ENCODE results near the gene ADGRF3.
A peak's percentile ranks its signal among the peaks of the same experiment; 100 is the strongest.
"Not testable (repeated sequence)": the region's sequence is repeated elsewhere in the genome, so short reads cannot be mapped to it uniquely, and the experiment has no call there.

The ADGRF3 gene

DNA sequence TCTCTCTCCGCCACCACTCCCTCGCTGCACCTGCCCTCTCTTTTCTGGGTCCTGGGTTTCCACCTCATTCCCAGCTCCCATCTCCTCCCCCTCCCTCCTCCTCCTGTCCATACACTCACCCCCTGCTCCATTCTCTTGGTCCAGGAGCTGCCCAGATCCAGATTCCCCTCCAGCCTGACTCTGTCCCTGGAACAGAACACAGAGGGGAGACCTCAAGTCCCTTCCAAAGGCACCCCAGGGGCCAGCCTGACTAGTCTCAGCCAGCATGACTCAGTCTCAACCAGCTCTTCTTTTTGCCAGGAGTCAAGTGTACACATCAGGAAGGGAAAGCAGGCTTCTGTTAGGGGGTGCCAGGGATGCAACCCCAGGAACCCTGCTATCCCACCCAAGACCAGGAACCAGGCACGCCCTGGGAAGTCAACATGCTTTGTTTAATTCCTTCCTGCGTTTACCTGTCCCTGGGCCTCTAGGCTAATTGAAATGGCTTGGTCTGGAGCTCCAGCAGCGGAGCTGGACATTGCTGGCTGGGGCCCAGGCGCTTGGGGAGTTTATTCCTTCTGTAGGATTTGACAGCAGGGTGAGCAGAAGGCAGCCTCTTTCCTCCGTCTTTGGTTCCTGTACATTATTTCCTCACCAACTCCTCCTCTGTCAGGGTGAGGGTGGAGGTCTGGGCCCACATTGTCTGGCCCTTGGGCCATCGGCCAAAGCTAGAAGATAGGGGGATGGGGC, 29.0 kb downstream of the ADGRF3 start:
- peak; percentile 29 for DNase-seq (ENCODE audit: low spot score)

DNA sequence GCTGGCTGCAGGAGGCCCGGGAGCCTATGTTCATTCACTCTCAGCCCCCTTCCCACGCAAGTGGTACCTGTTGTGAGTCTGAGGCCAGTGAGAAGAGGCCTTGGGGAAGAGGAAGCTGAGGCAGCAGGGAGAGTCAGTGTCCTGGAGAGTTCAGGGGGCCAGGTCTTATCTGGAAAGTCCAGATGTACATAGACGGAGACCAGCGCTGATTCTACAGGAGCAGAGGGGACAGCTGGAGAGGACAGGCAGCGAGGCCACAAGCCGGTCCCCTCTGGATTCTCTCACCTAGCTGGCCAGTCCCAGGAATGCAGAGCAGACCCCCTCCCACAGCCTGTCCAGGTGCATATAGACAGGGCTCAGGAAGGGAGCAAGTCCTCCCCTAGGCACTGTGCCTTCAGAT, 29.7 kb downstream of the ADGRF3 start:
- DNase-seq (ENCODE audit: low spot score), result no peak

DNA sequence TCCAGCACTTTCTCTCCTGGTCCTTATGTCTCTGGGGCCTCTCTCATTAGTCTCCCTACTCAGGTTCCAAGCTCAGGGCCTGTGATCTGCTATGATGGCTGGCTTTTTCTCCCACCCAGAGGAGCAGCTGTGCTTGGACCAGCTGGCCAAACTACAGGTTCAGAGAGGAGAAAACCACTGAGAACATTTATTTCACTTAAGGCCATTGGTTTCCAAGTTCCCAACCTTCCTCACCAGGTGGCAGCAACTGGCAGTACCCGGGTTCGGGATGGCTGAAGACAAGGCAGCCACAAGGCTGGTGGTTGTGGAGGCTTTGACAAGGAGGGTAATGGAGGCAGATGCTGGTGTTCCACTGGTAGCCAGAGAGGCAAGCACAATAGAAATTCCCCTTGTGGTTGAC, 30.5 kb downstream of the ADGRF3 start:
- DNase-seq (ENCODE audit: low spot score), result peak; percentile 26

DNA sequence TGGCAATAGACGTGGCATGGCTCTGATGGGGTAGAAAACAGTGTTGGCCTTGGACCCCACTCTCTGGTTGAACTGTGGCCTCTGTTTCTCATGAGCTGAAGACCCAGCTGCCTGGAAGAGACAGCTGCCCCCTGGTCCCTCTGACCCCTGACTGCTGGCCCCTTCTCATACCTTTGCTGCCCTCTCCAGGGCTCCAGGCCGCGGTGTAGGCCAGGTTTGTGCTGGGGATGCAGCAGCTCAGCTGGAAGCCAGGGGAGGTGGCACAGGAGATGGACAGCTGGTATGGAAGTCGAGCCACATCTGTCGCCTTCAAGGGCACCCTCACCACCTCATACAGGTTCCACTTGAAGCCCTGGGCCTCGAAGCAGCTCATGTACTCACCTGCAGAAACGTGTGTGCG, 32.3 kb downstream of the ADGRF3 start:
- DNase-seq (ENCODE audit: low spot score), result peak; percentile 10

DNA sequence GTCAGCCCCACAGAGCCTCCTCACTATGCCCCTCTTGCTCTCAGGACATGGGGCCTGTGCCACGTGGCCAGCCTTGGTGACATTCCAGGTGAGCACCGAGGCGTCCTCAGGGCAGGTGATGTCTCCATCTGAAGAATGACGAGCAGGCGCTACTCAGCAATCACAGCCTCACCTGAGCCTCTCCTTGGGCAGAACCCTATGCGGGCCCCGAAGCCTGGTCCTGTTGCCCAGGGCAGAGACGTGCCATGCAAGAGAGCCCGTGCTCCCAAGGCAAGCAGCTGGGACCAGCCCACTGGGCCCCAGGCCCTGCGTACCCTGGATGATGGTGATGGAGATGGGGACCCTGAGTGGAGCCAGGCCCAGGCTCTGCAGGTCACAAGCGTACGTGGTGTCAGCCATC, 33.1 kb downstream of the ADGRF3 start:
- no peak for DNase-seq (ENCODE audit: low spot score)

DNA sequence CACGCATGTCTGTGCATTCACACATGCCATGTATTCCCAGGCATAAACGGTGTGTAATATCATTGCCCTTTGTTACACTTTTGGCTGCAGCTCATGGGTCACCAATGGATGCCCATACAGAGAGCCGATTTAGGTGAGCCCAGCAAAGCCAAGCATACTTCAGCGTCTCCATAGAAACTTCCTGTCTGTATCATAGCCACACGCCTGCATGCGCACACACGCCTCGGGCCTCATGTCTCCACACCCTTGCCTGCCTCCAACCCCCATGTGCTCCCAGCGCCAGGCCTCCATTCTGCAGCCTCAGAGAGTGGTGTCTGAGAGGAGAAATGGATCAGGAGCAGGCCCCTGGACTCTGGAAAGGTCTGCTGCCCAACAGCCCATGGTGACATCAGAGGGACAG, 34.1 kb downstream of the ADGRF3 start:
- DNase-seq (ENCODE audit: low spot score), result no peak

DNA sequence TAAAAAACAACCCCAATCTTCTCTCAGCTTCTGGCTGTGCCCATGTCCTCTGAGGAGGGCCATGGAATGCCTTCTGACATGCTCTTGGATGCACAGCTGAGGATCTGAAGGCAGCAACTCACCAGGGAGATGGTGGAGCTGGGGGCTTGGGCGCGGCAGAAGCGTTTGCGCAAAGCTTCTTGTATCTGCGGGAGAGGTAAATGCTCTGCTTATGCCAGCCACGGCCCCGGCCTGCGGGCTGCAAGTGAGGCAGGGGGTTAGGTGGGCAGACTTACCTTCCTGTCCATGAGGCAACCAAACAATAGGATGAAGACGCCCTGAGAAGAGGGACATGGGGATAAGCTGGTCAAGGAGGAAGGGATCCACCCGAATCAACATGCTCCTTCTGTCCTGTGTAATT, 36.7 kb downstream of the ADGRF3 start:
- DNase-seq (ENCODE audit: low spot score), result no peak

DNA sequence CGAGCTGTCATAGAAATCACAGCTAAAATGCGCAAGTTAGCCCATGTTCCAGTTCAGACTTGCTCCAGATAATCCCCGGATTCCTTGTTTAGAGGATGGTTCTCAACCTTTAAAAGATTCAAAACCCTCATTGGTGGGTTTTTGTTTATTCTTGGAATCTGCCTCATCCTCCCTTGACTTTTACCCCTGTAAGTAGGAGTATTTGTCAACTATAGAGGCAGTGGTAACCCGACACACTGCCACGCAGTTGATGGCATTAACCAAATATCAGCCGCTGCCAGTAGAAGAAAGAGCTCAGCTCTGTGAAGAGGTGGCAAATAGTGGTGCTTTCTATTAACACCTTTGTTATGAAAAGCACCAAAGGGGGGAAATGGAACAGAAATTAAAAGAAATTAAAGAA, 41.0 kb downstream of the ADGRF3 start:
- DNase-seq (ENCODE audit: low spot score), result no peak

DNA sequence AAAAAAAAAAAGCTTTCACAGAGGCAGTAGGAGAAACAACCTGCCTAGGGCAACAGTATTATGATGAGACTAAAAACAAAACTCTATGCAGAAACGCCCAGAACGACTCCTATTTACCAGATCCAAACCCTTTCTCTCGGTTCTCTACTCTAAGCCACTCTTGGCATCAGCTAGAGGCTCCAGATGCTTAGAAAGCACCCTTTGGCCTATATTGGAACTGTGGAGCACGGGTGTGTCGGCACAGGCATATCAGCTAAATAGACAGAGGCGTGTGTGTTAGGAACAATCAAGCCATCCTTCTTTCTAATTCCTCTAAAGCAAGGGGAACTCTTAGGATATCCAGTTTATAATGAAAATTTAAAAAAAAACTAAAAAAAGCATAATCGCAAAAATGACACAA, 41.5 kb downstream of the ADGRF3 start:
- DNase-seq (ENCODE audit: low spot score), result not testable (repeated sequence)

DNA sequence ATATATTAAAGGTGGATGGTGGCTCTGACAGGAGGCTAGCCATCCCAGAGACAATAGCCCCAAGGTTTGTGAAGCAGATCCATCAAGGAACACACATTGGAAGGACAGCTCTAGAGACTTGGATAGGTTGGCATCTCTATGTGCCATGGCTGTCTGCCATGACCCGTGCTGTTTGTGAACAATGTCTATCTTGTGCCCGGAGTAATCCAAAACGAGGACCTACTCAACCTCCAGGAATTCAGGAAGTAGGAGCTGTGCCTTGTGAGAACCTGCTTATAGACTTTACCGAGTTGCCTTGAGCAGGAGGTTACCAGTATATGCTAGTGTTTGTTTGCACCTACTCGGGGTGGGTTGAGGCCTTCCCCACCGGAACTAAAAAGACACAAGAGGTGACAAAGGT, 43.7 kb downstream of the ADGRF3 start:
- DNase-seq (ENCODE audit: low spot score), result no peak

DNA sequence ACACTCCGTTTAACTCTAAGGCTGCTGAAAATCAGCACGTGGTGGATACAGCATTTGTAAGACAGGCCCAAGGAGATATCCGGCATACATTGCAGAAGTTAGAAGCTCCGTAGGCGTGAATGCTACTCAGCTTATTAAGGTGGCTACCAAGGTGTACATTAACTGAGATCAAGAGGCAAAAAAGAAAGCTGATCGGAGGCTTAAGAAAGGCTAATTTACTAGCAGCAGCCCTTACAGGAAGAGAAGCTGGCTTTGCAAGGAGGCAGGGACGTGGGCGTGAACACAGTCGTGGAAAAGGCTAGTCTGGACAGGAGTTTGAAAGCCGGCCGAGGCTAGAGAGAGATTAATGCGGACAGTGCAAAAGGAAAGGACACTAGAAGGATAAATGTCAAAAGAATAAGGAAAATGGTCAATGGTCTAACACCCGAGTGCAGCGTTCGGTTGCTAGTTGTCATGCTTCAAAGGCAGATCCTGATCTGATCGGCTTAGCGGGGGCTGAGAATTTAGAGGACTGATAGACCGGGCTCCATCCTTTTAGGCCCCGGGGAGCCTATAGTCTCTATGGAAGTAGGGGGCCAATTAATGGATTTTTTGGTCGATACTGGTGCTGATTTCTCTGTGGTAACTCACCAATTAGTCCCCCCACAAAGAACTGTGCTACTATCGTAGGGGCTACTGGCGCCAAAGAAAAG, 46.2 kb downstream of the ADGRF3 start:
- no peak for DNase-seq (ENCODE audit: low spot score)

DNA sequence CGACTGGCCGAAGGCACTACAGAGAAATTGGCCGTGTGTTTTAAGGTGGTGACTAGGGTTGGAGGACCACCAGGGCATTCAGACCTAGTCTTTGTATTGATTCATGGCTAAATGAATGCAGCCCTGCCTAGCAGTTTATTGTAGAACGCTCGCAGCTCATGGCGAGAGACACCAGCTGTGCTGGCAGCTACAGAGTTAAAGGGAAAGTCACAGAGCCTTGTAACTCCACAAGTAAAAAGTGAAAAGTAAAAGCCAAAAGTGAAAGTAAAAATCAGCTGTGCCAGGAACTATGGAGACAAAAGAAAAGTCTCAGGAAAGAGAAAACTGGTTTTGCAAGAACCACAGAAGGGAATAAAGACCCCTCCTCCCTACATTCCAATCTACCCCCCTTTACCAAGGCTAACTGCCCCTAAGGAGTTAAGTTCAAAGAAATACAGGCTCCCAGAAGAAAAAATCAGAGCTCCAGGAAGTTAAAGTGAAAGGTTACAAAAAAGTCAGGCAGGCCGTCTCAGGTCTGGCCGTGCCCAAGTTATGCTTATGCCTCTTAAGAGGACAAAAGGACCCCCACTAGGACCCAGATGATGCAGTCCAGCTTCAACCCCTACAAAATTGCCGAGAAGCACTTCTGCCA, 47.0 kb downstream of the ADGRF3 start:
- DNase-seq (ENCODE audit: low spot score), result peak; percentile 40

DNA sequence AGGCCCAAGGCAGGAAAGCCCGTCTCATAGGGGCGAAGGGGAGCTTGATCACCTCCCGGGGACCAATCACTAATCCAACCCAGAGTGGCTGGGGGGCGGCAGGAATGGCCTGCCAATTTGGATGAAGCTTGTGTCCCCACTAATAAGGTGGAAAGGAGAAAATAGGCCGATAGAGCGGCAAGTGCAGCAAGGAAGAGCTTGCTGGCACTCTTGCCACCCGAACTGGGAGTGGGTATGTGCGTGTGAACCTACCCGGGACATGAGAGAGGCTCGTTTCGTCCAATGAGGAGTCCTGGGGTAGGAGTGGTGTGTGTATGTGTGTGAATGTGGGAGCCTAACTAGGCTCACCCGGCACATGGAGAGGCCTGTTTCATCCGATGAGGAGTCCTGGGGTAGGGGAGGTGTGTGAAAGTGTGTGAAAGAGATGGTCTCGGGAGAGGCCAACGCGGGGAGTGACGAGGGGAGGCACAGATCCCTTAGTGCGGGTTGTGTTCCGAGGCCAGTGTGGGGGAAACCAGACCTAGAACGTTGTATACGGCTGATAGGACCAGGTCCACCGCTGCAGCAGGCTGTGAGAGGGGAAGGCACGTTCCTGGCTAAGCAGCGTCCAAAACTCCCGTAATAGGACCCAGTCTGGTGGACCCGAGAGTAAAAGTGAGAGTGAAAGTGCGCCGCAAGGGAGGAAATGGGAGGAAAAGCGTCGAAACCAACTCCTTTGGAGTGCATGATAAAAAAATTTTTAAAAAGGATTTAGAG, 47.8 kb downstream of the ADGRF3 start:
- DNase-seq (ENCODE audit: low spot score), result peak; percentile 63

DNA sequence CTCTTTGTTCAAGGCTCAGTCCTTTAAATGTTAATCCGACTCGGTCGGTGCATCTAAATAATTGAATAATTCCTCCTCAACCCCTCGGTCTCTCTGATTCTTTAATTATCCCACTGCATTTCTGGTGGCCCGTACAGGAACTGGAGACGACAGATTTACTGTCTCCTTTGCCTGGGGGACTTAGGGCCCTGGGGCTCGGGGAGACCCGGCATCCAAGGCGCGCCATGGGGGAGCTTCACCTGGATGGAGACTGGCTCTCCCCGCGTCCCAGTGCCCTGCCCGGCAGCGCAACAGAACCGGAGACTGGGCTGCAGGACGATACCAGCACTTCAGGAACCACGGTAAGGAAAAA, 48.3 kb downstream of the ADGRF3 start:
- DNase-seq (ENCODE audit: low spot score), result no peak

DNA sequence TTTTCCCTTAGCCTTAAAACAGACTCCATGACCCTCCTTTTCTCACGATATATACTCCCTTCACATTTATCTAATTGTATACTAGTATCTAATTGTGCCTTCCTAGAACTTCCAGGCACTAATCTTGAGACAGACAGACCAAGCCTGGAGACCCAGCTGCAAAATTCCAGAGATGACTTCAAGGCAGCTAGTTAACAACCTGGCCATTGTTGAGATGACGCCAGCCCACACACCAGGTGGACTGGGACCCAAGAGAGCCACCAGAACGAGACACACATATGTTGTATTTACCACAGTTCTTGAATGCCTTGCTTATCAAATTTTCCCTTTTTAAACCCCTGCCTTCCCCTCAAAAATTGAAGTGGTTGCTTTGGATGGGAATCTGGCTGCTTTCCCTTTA, 49.5 kb downstream of the ADGRF3 start:
- no peak for DNase-seq (ENCODE audit: low spot score)

DNA sequence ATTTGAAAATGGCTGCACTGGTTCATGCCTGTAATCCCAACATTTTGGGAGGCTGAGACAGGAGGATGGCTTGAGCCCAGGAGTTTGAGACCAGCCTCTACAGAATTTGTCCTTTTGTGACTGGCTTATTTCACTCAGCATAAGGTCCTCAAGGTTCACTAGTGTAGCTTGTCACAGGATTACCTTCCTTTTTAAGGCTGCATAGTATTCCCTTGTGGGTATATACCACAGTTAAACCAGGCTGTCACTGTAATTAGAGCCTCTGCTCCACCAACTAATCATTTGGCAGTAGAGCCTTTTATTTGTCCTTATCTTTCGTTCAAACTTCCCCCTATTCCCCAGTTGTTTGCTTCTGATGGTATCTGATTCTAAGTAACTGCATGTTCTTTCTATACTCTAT, 51.1 kb downstream of the ADGRF3 start:
- no peak for DNase-seq (ENCODE audit: low spot score)

DNA sequence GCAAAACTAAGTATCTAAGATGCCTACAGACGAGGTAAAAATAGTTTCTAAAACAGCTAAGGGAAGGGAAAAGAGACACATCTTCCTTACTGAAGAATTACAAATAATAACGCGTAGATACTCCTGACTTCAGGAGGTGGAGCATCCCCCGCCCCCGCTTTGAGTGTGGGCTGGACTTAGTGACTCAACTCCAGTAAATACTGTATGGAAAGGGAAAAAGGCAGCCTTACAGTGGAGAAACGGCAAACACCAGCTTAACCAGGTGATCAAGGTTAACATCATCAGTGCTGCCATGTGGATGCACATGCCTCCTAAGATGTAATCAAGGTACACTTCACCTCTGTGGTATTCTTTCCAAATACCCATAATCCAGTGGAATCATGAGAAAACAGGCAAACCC, 53.9 kb downstream of the ADGRF3 start:
- DNase-seq (ENCODE audit: low spot score), result no peak

DNA sequence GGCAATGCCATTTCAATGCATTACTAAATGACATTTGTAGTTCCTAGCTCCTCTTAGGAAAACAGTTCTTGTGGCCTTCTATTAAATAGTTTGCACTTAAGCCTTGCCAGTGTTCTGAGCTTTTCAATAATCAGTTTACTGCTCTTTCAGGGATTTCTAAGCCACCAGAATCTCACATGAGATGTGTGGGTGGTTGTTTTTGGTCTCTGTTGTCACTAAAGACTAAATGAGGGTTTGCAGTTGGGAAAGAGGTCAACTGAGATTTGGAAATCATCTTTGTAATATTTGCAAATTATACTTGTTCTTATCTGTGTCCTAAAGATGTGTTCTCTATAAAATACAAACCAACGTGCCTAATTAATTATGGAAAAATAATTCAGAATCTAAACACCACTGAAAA, 56.6 kb downstream of the ADGRF3 start:
- no peak for DNase-seq (ENCODE audit: low spot score)

DNA sequence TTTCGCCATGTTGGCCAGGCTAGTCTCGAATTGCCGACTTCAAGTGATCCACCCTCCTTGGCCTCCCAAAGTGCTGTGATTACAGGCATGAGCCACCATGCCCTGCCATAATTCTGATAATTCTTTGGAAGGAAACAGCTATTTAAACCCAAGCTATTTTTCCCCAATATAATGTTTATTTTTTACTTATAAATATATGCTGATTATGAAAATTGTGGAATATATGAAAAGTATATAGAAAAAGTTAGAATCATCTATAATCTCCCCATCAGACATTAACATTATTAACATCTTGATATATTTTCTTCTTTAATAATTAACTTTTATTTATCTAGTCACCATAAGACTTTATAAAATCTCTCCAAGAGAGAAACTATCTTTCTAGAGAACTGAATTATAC, 60.7 kb downstream of the ADGRF3 start:
- no peak for DNase-seq (ENCODE audit: low spot score)

DNA sequence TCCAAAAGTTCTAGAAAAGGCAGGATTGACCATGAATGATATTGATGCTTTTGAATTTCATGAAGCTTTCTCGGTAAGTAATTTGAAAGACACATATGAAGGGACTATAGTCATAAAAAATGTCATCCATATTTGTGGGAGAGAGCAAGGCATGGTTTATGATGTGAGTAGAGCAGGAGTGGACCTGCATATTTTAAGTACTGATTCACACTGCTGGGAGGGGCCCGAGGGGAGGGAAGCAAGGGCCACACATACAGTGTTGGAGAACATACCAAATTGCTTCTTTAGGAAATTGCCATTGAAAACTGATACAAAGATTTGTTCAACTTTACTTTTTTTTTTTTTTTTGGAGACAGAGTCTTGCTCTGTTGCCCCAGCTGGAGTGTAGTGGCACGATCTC, 62.5 kb downstream of the ADGRF3 start:
- peak; percentile 66 for DNase-seq (ENCODE audit: low spot score)

DNA sequence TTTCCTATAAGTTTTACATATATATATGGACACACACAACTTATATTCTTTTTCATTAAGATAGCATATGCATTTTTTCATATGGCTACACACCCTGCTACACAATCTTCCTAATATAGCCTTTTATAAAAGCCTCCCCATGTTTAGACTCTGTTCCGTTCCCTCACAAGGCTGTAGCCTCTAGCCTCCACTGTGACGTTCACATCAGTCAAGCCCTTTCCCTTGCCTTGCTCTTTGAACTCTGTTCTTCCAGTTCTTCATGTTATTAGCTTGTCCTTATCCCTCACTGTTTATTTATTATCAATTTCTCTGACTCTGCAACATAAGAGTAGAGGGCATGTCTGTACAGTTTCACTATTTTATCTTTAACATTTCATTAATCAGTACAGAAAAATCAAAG, 63.0 kb downstream of the ADGRF3 start:
- DNase-seq (ENCODE audit: low spot score), result no peak

DNA sequence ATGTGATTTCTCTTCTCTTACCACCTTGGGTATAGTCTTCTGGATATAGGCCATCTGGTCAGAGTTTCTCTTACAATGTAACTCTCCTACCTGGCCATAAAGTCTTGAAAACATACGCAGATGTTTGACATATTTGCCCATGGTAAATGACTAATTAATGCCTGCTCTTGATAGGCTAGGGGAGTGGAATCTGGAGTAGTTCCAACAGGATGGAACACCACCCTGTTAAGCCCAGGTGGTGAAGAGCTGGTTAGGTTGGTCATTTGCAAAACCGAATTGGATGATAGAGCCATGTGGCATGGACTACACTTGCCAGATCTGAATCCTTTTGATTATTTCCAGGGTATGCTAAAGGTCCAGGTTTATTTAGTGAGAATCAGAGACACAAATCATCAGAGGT, 65.4 kb downstream of the ADGRF3 start:
- no peak for DNase-seq (ENCODE audit: low spot score)

DNA sequence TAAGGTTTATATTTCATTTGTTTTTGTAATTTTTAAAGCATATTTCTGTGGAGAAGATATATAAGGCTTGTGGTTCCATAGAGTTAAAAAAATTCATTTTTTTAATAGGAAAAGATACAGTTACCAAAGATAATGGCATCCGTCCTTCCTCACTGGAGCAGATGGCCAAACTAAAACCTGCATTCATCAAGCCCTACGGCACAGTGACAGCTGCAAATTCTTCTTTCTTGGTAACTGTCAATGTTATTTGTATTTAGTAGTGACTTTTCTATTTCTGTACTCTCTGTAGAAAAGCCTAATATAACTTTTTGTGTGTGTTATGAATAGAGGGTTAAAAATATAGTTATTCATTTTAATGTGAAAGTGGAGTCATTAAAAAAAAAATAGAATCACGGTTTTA, 66.7 kb downstream of the ADGRF3 start:
- no peak for DNase-seq (ENCODE audit: low spot score)
